ENCODE results near the gene ANKRD23. TPM values are rescaled to one million over a fixed set of nuclear protein-coding genes. Genes with fewer than 3 reads are reported as not detected.

The ANKRD23 gene
- total and polyA plus RNA-seq, 2 of the 13 experiments (the other 11 are each of a cell fraction or from before 2014, with no cell fraction given), result 1.5 to 1.6 TPM

GRCh38 chr2:96857667-96858372 lies 14.0 kb upstream of the ANKRD23 start, which contains the start of gene ANKRD39 (continued):
- TF ChIP-seq ZNF609 (CRISPR knock-in tag; IDR thresholded peaks at IDR 0.05; ENCODE audit: borderline replicate concordance) (peak; percentile 51; the same call in 1 of the 2 replicates), ZBTB7A (CRISPR knock-in tag; IDR thresholded peaks at IDR 0.05) (peak; percentile 63; the same call in 1 of the 2 replicates), HNF4G (IDR thresholded peaks at IDR 0.05; ENCODE audit: borderline replicate concordance, low read depth, low read length) (no peak), HNF4G (CRISPR knock-in tag; IDR thresholded peaks at IDR 0.05; ENCODE audit: borderline replicate concordance, low read depth) (no peak), ZNF263 (CRISPR knock-in tag; IDR thresholded peaks at IDR 0.05) (no peak; the same call in 1 of the 2 replicates), RBFOX2 (IDR thresholded peaks at IDR 0.05; ENCODE audit: low read depth, low read length) (peak; percentile 91), NFKB2 (CRISPR knock-in tag; IDR thresholded peaks at IDR 0.05; ENCODE audit: borderline replicate concordance) (peak; percentile 75; the same call in 1 of the 2 replicates), ZNF180 (CRISPR knock-in tag; IDR thresholded peaks at IDR 0.05; ENCODE audit: borderline replicate concordance, low read depth) (peak; percentile 37; the same call in 1 of the 2 replicates), NCOA2 (CRISPR knock-in tag; IDR thresholded peaks at IDR 0.05) (peak; percentile 33; the same call in 1 of the 2 replicates), SALL2 (CRISPR knock-in tag; IDR thresholded peaks at IDR 0.05) (peak; percentile 88), SPEN (CRISPR knock-in tag; IDR thresholded peaks at IDR 0.05; ENCODE audit: low read depth) (peak; percentile 94), NR2F2 (IDR thresholded peaks at IDR 0.05; ENCODE audit: borderline replicate concordance, low read depth) (no peak; the same call in 1 of the 2 replicates), XBP1 (CRISPR knock-in tag; IDR thresholded peaks at IDR 0.05) (peak; percentile 21; the same call in 1 of the 2 replicates), ETV5 (CRISPR knock-in tag; IDR thresholded peaks at IDR 0.05; ENCODE audit: borderline replicate concordance) (peak; percentile 73), ZFP91 (CRISPR knock-in tag; IDR thresholded peaks at IDR 0.05; ENCODE audit: borderline replicate concordance) (peak; percentile 93), MAF1 (CRISPR knock-in tag; IDR thresholded peaks at IDR 0.05; ENCODE audit: borderline replicate concordance) (0 out of 2 replicates have a peak, but pooled peaks have one; percentile 18), ZFP82 (CRISPR knock-in tag; IDR thresholded peaks at IDR 0.05; ENCODE audit: borderline replicate concordance) (no peak; the same call in 1 of the 2 replicates), MLLT10 (CRISPR knock-in tag; IDR thresholded peaks at IDR 0.05) (no peak), TRIM24 (CRISPR knock-in tag; IDR thresholded peaks at IDR 0.05) (no peak)
- TF ChIP-seq, protein P1, sequence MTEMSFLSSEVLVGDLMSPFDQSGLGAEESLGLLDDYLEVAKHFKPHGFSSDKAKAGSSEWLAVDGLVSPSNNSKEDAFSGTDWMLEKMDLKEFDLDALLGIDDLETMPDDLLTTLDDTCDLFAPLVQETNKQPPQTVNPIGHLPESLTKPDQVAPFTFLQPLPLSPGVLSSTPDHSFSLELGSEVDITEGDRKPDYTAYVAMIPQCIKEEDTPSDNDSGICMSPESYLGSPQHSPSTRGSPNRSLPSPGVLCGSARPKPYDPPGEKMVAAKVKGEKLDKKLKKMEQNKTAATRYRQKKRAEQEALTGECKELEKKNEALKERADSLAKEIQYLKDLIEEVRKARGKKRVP (CRISPR knock-in tag; IDR thresholded peaks at IDR 0.05), result peak in 1 of 2 experiments; percentile 21; a peak in 1 of 4 replicates
- TF ChIP-seq, protein P2, sequence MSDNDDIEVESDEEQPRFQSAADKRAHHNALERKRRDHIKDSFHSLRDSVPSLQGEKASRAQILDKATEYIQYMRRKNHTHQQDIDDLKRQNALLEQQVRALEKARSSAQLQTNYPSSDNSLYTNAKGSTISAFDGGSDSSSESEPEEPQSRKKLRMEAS (IDR thresholded peaks at IDR 0.05), result peak; percentile 79

All from HepG2 (cell line).